GM18870 (cell line): ENCODE data around the gene AUNIP.

Source experiments
- ATAC-seq: cut with Tn5 transposase; IDR thresholded peaks from one replicate; pipeline ENCODE4 v1.9.1; 2021; ENCODE audit warnings: moderate library complexity; ENCODE audit not compliant: unreplicated experiment

Gene AUNIP

GRCh38 chr1:25797939-25798338 is 61.3 kb downstream of the AUNIP start:
- no peak for ATAC-seq

DNA sequence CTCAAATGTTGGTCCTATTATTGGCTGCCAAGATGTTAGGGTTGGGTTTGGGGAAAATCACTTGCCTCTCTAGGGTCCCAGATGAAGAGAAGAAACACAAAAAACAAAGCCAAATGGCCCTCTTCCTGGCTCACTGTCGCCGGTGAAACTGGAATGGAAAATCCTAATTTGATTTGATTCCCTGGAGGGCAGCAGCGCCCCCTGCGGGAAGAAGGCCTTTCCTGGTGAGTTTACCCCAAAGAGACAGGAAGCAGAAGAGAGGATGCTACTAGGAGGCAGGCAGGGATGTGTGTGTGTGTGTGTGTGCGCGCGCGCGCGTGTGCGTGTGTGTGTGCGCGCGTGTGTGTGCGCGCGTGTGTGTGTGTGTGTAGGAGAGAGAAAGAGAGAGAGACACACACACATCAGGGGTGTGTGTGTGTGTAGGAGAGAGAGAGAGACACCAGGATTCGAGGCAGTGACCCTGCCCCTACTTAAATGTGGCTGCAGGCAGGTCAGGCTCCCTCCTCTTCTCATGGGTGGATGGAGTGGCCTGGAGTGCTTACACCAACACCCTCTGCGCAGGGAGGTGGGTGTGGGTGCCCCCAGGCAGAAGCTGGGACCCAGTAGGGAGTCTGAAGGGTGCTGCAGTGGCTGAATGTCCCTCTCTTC is 62.3 kb downstream of the AUNIP start:
- ATAC-seq: no peak

GRCh38 chr1:25795946-25796810 is 63.1 kb downstream of the AUNIP start:
- no peak for ATAC-seq

DNA sequence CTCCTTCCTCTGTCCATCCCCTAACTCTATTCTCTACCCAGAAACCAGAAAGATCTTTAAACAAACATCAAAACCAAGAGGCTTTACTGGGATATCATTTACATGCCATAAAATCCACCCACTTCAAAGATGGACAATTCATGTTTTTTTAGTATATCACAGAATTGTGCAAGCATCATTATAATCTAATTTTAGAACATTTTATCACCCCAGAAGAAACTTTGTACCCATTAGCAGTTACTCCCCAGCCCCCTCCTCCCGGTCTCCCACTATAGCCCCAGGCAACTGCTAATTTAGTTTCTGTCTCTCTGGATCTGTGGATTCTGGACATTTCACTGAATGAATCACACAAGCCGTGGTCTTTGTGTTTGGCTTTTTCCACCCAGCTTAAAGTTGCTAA is 64.0 kb downstream of the AUNIP start:
- ATAC-seq: no peak

DNA sequence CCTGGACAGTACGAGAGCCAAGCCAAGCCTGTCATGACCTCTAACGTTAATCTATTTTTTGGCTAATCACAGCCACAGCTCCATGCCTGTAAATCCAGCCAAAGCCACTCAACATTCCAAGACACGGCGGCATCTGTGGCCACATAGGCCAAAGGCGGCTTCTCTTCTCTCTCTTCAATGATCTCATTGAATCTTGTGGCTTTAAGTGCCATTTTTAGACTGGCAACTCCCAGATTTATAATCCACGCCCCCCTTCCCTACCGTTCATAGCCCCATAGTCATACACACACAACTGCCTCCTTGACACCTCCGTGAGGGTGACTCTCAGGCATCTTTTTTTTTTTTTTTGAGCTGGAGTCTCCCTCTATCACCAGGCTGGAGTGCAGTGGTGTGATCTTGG is 64.9 kb downstream of the AUNIP start:
- no peak for ATAC-seq

DNA sequence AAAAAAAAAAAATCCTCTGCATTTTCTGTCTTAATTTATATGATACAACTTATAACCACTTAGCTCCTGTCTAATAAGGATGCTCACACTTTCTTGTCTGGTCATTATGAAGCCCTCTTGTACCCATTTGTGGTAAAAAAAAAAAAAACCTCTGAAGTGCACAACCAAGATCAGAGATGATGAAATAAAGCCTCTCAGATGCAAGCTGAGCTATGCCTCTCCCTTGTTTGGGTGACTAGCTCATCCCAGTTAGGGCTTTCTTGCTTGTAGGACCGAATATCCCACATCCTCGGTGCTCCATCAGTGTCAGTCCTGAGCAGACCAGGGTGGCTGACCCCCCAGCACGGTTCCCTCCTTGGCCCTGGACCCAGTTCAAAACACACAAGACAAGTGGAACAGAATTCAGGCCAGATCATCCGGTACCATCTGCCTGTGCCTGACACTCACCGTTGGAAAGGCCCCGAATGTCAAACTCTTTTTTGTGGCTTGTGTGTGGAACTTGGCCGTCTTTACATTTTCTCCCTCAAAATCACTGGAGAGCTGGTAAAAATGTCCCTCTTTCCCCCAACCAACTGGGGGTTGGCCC is 65.6 kb downstream of the AUNIP start:
- no peak for ATAC-seq

DNA sequence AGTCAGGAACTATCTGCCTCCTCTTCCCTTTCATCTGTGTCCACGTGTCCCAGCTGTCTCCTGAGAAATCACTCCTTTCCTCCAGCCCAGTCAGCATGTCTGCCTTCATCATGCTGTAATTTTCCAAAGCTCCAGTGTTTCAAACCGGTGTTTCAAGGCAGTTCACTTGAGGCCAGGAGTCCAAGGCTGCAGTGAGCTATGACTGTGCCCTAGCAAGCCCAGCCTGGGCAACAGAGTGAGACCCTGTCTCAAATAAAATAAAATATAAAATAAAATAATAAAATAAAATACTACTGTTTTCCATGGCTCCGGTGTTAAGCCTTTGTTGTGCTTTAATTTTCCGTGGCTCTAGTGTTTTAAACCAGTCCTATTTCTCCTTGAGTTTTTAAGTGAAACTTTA is 67.1 kb downstream of the AUNIP start:
- no peak for ATAC-seq

DNA sequence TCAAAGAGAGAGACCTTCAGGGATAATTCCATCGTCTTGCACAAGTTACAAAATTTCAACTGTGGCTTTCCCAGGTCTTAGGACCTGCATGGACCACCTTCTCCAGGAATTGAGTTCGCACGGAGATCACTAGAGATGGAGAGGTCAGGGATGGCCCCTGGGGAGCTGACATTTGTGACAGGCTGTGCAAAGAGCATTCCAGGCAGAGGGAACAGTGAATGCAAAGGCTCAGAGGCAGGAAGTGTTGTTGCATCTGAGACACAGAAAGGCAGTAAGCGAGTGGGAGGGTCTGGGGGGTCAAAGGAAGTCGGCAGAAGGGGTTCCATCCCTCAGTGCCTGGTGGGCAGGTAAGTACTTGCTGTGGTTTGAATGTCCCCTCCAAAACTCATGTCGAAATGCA is 68.8 kb downstream of the AUNIP start:
- ATAC-seq: no peak

GRCh38 chr1:25787760-25788166 is 71.5 kb downstream of the AUNIP start:
- no peak for ATAC-seq

DNA sequence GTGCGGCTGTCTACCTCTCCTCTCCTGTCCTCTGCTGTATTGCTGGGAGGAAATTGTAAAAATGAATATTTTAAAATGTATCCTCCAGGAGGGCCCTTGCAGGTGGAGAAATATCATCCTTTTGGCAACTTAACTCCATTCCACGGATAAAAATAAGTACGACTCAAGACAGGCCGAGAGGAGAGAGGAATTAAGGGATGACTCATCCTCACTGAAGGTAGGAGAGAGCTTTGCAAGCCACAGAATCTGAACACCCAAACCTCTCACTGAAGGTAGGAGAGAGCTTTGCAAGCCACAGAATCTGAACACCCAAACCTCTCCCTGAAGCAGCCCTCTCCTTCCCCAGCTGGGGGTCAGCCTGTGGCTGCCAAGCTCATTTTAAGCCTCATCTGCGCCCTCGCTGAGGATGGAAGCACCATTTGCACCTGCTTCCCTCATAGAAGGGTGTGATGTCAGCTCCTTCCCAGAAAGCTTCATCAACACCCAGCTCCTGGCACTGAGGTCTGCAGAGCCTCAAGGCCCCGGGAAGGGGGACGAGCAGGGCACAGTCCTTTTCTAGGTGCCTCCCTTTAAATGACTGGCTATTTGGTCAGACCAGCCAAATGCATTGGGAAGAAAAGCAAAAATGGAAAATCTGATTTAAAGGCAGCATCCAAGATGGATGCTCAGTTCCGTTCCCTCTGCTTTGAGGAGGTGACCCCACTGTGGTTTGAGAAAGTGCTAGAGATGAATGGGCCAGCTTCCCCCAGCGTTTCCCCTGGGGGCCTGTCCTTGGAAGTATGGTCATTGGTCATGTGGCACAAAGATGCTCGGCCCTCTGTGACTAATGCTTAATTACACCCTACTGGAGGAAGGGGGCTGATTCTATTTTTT is 72.1 kb downstream of the AUNIP start:
- no peak for ATAC-seq

DNA sequence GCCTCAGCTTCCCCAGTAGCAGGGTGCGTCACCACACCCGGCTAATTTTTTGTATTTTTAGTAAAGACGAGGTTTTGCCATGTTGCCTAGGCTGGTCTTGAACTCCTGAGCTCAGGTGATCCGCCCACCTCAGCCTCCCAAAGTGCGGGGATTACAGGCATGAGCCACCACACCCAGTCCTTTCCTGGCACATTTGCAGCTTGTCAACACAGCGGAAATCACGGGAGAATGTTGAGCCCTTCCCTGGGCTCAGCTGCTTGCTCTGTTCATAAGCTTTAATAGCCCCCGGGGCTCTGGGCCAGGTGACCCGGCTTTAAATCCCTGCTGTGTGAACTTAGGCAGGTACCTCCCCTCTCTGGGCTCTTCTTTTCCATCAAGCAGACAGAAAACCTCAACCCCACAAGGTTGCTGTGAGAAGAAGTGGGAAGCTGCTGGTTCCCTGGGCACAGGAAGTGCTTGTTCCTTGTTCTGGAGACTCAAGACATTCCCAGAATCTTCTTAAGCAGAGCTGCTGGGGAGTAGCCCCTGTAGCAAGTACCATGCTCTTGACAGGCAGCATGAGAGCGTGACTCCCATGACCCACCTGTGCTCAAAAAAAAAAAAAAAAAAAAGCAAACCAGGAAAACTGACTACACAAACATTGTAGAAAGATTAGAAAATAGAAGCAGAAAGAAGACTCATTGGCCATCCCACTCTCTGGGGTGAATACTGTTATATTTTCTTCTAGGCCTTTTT is 73.8 kb downstream of the AUNIP start:
- no peak for ATAC-seq

- no peak for ATAC-seq
Measured at GRCh38 chr1:25784575-25785051, 74.6 kb downstream of the AUNIP start.
